Breast epithelium (tissue), 4 donors: ENCODE data around the gene CDK6. TPM values are rescaled to one million over a fixed set of nuclear protein-coding genes. Genes with fewer than 3 reads are reported as not detected.
A peak's percentile ranks its signal among the peaks of the same experiment; 100 is the strongest.

ENCODE experiments used
- DNase-seq, 2 donors: peaks; one replicate each; pipeline ENCODE4 v3.0.0-alpha.2; 2019; ENCODE audit warnings: low spot score in 2 of 2
- H3K27ac ChIP-seq, 2 donors: fragments of 200-600 bp; sonication (generic) in 1 of 2; one replicate each; pipeline ENCODE4 v1.5.1; 2016 to 2019; ENCODE audit warnings: mild to moderate bottlenecking in 1 of 2
- H3K27me3 ChIP-seq, 2 donors: fragments of 200-600 bp; sonication (generic) in 1 of 2; one replicate each; pipeline versions ENCODE4 v1.5.1 to v1.6.0; 2017 to 2019; ENCODE audit warnings: control low read depth in 1 of 2, mild to moderate bottlenecking in 1 of 2
- H3K36me3 ChIP-seq: fragments of 200-600 bp; one replicate; pipeline ENCODE4 v1.5.1; 2019
- H3K4me1 ChIP-seq, 2 donors: fragments of 200-600 bp; sonication (generic); one replicate each; pipeline ENCODE4 v1.5.1; 2016 to 2019; ENCODE audit warnings: control low read depth in 1 of 2
- H3K4me3 ChIP-seq, 3 donors: fragments of 200-600 bp; sonication (generic); 1 replicate in 2 of 3; 2 replicates in 1 of 3; pipeline ENCODE4 v1.5.1; 2016 to 2019; ENCODE audit warnings: mild to moderate bottlenecking in 3 of 3, moderate library complexity in 2 of 3
- H3K9me3 ChIP-seq, 2 donors: fragments of 200-600 bp; sonication (generic) in 1 of 2; one replicate each; pipeline ENCODE4 v1.5.1; 2016 to 2019; ENCODE audit warnings: control low read depth in 1 of 2
- CTCF ChIP-seq, 3 donors: fragments of 450-650 bp; IDR thresholded peaks; one replicate each; pipeline ENCODE4 v1.5.1; 2016 to 2017; ENCODE audit warnings: antibody characterized with exemption in 3 of 3, mild to moderate bottlenecking in 3 of 3, moderate library complexity in 3 of 3
- POLR2A ChIP-seq: fragments of 450-650 bp; IDR thresholded peaks from one replicate; pipeline ENCODE4 v1.6.1; 2016; ENCODE audit warnings: antibody characterized with exemption, mild to moderate bottlenecking, moderate library complexity
- POLR2AphosphoS5 ChIP-seq, 3 donors: sonication (generic); formaldehyde crosslinking; IDR thresholded peaks; one replicate each; pipeline ENCODE4 v1.6.1; 2017; ENCODE audit warnings: antibody characterized with exemption in 3 of 3
- intact Hi-C: fragments of 100-400 bp; cut with DNase I; formaldehyde crosslinking; loops from one replicate; pipeline ENCODE4 v1.15.1; 2023; ENCODE audit warnings: low total_unique reads
- total RNA-seq, 3 donors: library from RNA; depleted of rRNA; stranded (reverse); fragments of >200 nt; gene quantifications; one replicate each; pipeline ENCODE4 v1.1.0, GENCODE V29; 2016

The CDK6 gene
- total RNA-seq, 3 donors from 2014 or later, result 12.8 to 26.2 (median 23.6) TPM

- H3K9me3 ChIP-seq, result no peaks in the 10 kb centered on the region
- DNase-seq, result no peak
- intact Hi-C loops, result no loop called here
- H3K36me3 ChIP-seq, result no peaks in the 10 kb centered on the region
- no peak overlapping the region for H3K4me3 ChIP-seq
- TF ChIP-seq POLR2A (no peak), CTCF (IDR thresholded peaks at IDR 0.05) (no peak), POLR2AphosphoS5 (IDR thresholded peaks at IDR 0.05) (no peak)
- H3K4me1 ChIP-seq, result peaks cover 0 to 4% of the 10 kb centered on the region in 2 donors
- H3K27me3 ChIP-seq, result no peaks in the 10 kb centered on the region
- H3K27ac ChIP-seq, result no peak overlapping the region
Observed at GRCh38 chr7:92755680-92756079, 80.7 kb downstream of the CDK6 start.

GRCh38 chr7:92754919-92755581 lies 81.3 kb downstream of the CDK6 start:
- peaks cover 0 to 4% of the 10 kb centered on the region in 2 donors for H3K4me1 ChIP-seq
- intact Hi-C loops, result no loop called here
- H3K9me3 ChIP-seq, result no peaks in the 10 kb centered on the region
- H3K36me3 ChIP-seq, result no peaks in the 10 kb centered on the region
- no peak overlapping the region for H3K4me3 ChIP-seq
- no peak for TF ChIP-seq POLR2A
- TF ChIP-seq POLR2AphosphoS5 (IDR thresholded peaks at IDR 0.05), result no peak
- TF ChIP-seq CTCF (IDR thresholded peaks at IDR 0.05), result no peak
- no peak for DNase-seq
- peak overlapping the region in 1 of 2 donors; percentile 35 for H3K27ac ChIP-seq
- H3K27me3 ChIP-seq, result no peaks in the 10 kb centered on the region

GRCh38 chr7:92753614-92754013 lies 82.8 kb downstream of the CDK6 start:
- TF ChIP-seq CTCF (IDR thresholded peaks at IDR 0.05), result no peak
- no peak for TF ChIP-seq POLR2AphosphoS5 (IDR thresholded peaks at IDR 0.05)
- TF ChIP-seq POLR2A, result no peak
- no peak for DNase-seq
- intact Hi-C loops, result no loop called here
- H3K4me1 ChIP-seq, result peaks cover 0 to 4% of the 10 kb centered on the region in 2 donors
- H3K27me3 ChIP-seq, result no peaks in the 10 kb centered on the region
- H3K36me3 ChIP-seq, result no peaks in the 10 kb centered on the region
- H3K9me3 ChIP-seq, result no peaks in the 10 kb centered on the region
- no peak overlapping the region for H3K4me3 ChIP-seq
- no peak overlapping the region for H3K27ac ChIP-seq

- peaks cover 0 to 4% of the 10 kb centered on the region in 2 donors for H3K4me1 ChIP-seq
- no peaks in the 10 kb centered on the region for H3K36me3 ChIP-seq
- no peak for TF ChIP-seq POLR2A
- no peak for TF ChIP-seq POLR2AphosphoS5 (IDR thresholded peaks at IDR 0.05)
- no peak for TF ChIP-seq CTCF (IDR thresholded peaks at IDR 0.05)
- intact Hi-C loops, result no loop called here
- no peak for DNase-seq
- H3K27ac ChIP-seq, result no peak overlapping the region
- H3K27me3 ChIP-seq, result no peaks in the 10 kb centered on the region
- no peaks in the 10 kb centered on the region for H3K9me3 ChIP-seq
- no peak overlapping the region for H3K4me3 ChIP-seq
Observed at GRCh38 chr7:92751902-92752901, 84.2 kb downstream of the CDK6 start.

GRCh38 chr7:92750946-92751345 lies 85.4 kb downstream of the CDK6 start:
- TF ChIP-seq POLR2A (no peak), CTCF (IDR thresholded peaks at IDR 0.05) (no peak), POLR2AphosphoS5 (IDR thresholded peaks at IDR 0.05) (no peak)
- Histone ChIP-seq H3K36me3 (no peaks in the 10 kb centered on the region), H3K4me3 (no peak overlapping the region), H3K27me3 (no peaks in the 10 kb centered on the region), H3K4me1 (peaks cover 0 to 4% of the 10 kb centered on the region in 2 donors), H3K9me3 (no peaks in the 10 kb centered on the region), H3K27ac (no peak overlapping the region)
- intact Hi-C loops, result no loop called here
- DNase-seq, result no peak
